NOMO-1 treated with DMSO at 0.1 percent for 48 hours (cell line): ENCODE data around the gene PADI1.

Source experiments
- DNase-seq: peaks from one replicate; lab custom pipeline; 2025; ENCODE audit not compliant: unreplicated experiment; lab: John Stamatoyannopoulos, UW

Gene PADI1

DNA sequence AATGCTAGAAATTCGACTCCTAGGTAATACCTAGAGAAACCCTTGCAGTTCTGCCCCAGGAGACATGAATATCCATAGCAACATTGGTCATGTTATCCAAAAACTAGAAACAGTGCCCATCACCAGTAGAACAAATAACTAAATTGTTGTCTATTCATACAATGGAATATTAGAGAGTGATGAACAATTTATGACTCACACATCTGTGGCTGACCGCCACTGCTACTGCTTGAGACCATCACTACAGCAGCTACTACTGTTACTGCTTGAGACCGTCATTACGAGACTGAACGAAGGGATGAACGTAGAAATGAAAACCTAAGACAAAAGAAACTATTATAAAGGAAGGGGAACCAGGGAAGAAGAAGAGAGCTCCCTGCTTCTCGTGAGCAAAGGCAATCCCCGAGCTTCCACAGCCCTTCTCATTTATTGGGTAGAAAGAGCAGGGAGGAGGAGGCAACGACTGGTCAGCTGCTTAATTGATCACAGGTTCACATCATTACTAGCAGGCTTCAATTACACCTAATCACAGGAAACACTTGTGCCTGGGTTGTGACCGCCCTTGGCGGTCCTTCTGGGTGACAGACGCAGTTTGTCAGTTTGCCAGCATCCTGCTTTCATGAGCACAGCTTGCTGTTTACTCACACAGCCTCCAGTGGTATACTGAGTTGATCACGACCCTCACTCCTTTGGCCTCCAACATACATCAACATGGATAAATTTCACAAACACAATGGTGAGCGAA, 88.9 kb downstream of the PADI1 start:
- DNase-seq: no peak

- DNase-seq: no peak
Measured at GRCh38 chr1:17295292-17295691, 90.4 kb downstream of the PADI1 start.
